ENCODE measurements around the gene CLECL1. TPM values are rescaled to one million over a fixed set of nuclear protein-coding genes. Genes with fewer than 3 reads are reported as not detected.

The CLECL1 gene
- total and polyA plus RNA-seq, 2 of the 13 experiments (the other 11 are each of a cell fraction or from before 2014, with no cell fraction given), result not detected

GRCh38 chr12:9698681-9699080 lies 34.2 kb downstream of the CLECL1 start:
- FAIRE-seq (no peak), ATAC-seq (no peak)
- 46% methylated on average over 2 of the region's 2 CpGs for WGBS (ENCODE audit: low lambda C conversion rate)

DNA sequence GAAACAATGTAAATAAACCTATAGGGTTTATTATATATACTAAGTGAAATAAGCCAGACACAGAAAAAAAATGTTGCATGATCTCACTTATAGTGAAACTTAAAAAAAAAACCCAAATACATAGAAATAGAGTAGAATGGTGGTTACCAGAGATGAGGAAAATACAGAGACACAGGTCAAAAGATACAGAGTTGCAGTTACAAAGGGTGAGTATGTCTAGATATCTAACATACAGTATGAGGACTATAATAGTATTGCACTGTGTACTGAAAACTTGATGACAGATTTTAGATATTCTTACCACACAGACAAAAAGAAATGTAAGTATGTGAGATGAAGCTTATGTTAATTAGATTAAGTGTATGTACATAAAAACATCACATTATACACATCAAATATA lies 35.3 kb downstream of the CLECL1 start:
- in situ Hi-C loops (cut with HindIII; ENCODE audit: extremely low pct_ligation_motif_present, low pct_unique_long_range_greater_than_20kb) (no loop called here), intact Hi-C loops (cut with micrococcal nuclease; ENCODE audit: unreplicated experiment) (no loop called here)
- no TSS peak for BruUV-seq (replicated peaks)
- H3K27me3 ChIP-seq (ENCODE audit: control insufficient read depth in 1 of 2, insufficient read depth in 2 of 2, low read length in 2 of 2), result no peaks in the 10 kb centered on the region
- H4K20me1 ChIP-seq (ENCODE audit: insufficient read depth, low read length), result no peaks in the 10 kb centered on the region
- H3K9me3 ChIP-seq (ENCODE audit: low read length), result no peaks in the 10 kb centered on the region
- POLR2A ChIA-PET, result no interaction called here
- no peaks in the 10 kb centered on the region for H3K4me1 ChIP-seq (ENCODE audit: insufficient read depth, low read length)
- TF ChIP-seq SNRNP70 (IDR thresholded peaks at IDR 0.05; ENCODE audit: low read depth, low read length) (no peak), ZNF850 (CRISPR knock-in tag; conservative IDR thresholded peaks at IDR 0.05) (no peak), MEF2D (CRISPR knock-in tag; IDR thresholded peaks at IDR 0.05) (no peak), RORA (CRISPR knock-in tag; IDR thresholded peaks at IDR 0.05) (no peak), ZNF614 (CRISPR knock-in tag; IDR thresholded peaks at IDR 0.05; ENCODE audit: borderline replicate concordance) (no peak), ATF6 (CRISPR knock-in tag; conservative IDR thresholded peaks at IDR 0.05) (no peak), ZNF225 (CRISPR knock-in tag; IDR thresholded peaks at IDR 0.05) (no peak), ZMYM2 (CRISPR knock-in tag; IDR thresholded peaks at IDR 0.05) (no peak), CBX2 (IDR thresholded peaks at IDR 0.05; ENCODE audit: low read depth, low read length) (no peak), CBX2 (CRISPR knock-in tag; IDR thresholded peaks at IDR 0.05; ENCODE audit: low read depth) (no peak)
- DNase-seq (ENCODE audit: low spot score) (no peak), ATAC-seq (no peak), FAIRE-seq (no peak)
- no peaks in the 10 kb centered on the region for H3K36me3 ChIP-seq (replicated peaks in 1 of 2; ENCODE audit: control insufficient read depth in 1 of 2, insufficient read depth in 2 of 2, low read length in 2 of 2)
- H3K9ac ChIP-seq (ENCODE audit: insufficient read depth, low read depth, low read length), result no peak overlapping the region
- CTCF ChIA-PET (ENCODE audit: low intra/inter-chr PET ratio, low total read pairs), result no interaction called here
- no peak overlapping the region for H3K4me2 ChIP-seq (ENCODE audit: low read depth, low read length)
- H3K4me3 ChIP-seq (replicated peaks in 1 of 3; ENCODE audit: insufficient read depth in 1 of 3, low read depth in 2 of 3, low read length in 3 of 3), result no peak overlapping the region
- no peak overlapping the region for H2AFZ ChIP-seq (ENCODE audit: low read length)
- H3K79me2 ChIP-seq (ENCODE audit: insufficient read depth, low read length), result no peaks in the 10 kb centered on the region
- H3K27ac ChIP-seq (ENCODE audit: extremely low read length, insufficient read depth, low read length), result no peak overlapping the region

More at GRCh38 chr12:9698681-9699080, 34.2 kb downstream of the CLECL1 start:
- TF ChIP-seq LBX2 (CRISPR knock-in tag; IDR thresholded peaks at IDR 0.05; ENCODE audit: borderline replicate concordance) (no peak), HNRNPK (IDR thresholded peaks at IDR 0.05; ENCODE audit: low read depth, low read length, poor library complexity, severe bottlenecking) (peak; percentile 28)
- Histone ChIP-seq H3K79me2 (ENCODE audit: insufficient read depth, low read length) (no peaks in the 10 kb centered on the region), H4K20me1 (ENCODE audit: insufficient read depth, low read length) (no peaks in the 10 kb centered on the region), H3K4me3 (replicated peaks in 1 of 3; ENCODE audit: insufficient read depth in 1 of 3, low read depth in 2 of 3, low read length in 3 of 3) (no peak overlapping the region), H3K9ac (ENCODE audit: insufficient read depth, low read depth, low read length) (no peak overlapping the region), H3K4me2 (ENCODE audit: low read depth, low read length) (no peak overlapping the region), H3K36me3 (replicated peaks in 1 of 2; ENCODE audit: control insufficient read depth in 1 of 2, insufficient read depth in 2 of 2, low read length in 2 of 2) (no peaks in the 10 kb centered on the region), H2AFZ (ENCODE audit: low read length) (no peak overlapping the region), H3K27ac (ENCODE audit: extremely low read length, insufficient read depth, low read length) (no peak overlapping the region), H3K9me3 (ENCODE audit: low read length) (no peaks in the 10 kb centered on the region), H3K27me3 (ENCODE audit: control insufficient read depth in 1 of 2, insufficient read depth in 2 of 2, low read length in 2 of 2) (no peaks in the 10 kb centered on the region), H3K4me1 (ENCODE audit: insufficient read depth, low read length) (no peaks in the 10 kb centered on the region)
- CTCF ChIA-PET (ENCODE audit: low intra/inter-chr PET ratio, low total read pairs), result no interaction called here
- no peak for DNase-seq (ENCODE audit: low spot score)
- POLR2A ChIA-PET, result no interaction called here
- BruUV-seq (replicated peaks), result no TSS peak
- in situ Hi-C loops (cut with HindIII; ENCODE audit: extremely low pct_ligation_motif_present, low pct_unique_long_range_greater_than_20kb) (no loop called here), intact Hi-C loops (cut with micrococcal nuclease; ENCODE audit: unreplicated experiment) (no loop called here)

All from HepG2 (cell line).